ENCODE results near the gene FADS2. TPM values are rescaled to one million over a fixed set of nuclear protein-coding genes. Genes with fewer than 3 reads are reported as not detected.

Gene FADS2
- total and polyA plus RNA-seq, 9 of the 15 experiments (the other 6 are each of a cell fraction or from before 2014, with no cell fraction given) = 2.9 to 42.8 (median 16.2) TPM

- Histone ChIP-seq H3K27ac (ENCODE audit: extremely low read depth, low read depth, low read length) (peak overlapping the region; percentile 47; the same call in 2 of the 3 replicates), H3K4me1 (replicated peaks in 1 of 2; ENCODE audit: control insufficient read depth in 2 of 2, insufficient read depth in 2 of 2, low read length in 2 of 2) (peaks cover 25 to 45% of the 10 kb centered on the region in 2 experiments; a peak in 4 of 5 replicates), H3K9me1 (ENCODE audit: control insufficient read depth, insufficient read depth, low read length) (no peaks in the 10 kb centered on the region), H4K20me1 (replicated peaks; ENCODE audit: control insufficient read depth, insufficient read depth, low read length) (no peaks in the 10 kb centered on the region), H3K27me3 (ENCODE audit: control insufficient read depth in 2 of 2, insufficient read depth in 2 of 2, low read length in 2 of 2) (no peaks in the 10 kb centered on the region; a peak in 1 of 5 replicates), H3K4me3 (no peak overlapping the region), H3K9ac (ENCODE audit: insufficient read depth in 1 of 2, low read depth in 2 of 2, low read length in 2 of 2) (peak overlapping the region; percentile 16 to 72; a peak in 3 of 4 replicates), H2AFZ (ENCODE audit: low read depth, low read length) (no peak overlapping the region), H3K4me2 (ENCODE audit: insufficient read depth, low read length) (peak overlapping the region; percentile 52), H3K36me3 (ENCODE audit: control insufficient read depth, insufficient read depth, low read length) (peaks cover 73% of the 10 kb centered on the region), H3K79me2 (ENCODE audit: control insufficient read depth, insufficient read depth, low read length) (peaks cover 82% of the 10 kb centered on the region), H3K9me3 (replicated peaks; ENCODE audit: control insufficient read depth, insufficient read depth, low read depth, low read length) (no peaks in the 10 kb centered on the region)
- TF ChIP-seq NFIX (CRISPR knock-in tag; IDR thresholded peaks at IDR 0.05; ENCODE audit: low read depth) (no peak), CEBPB (tag; IDR thresholded peaks at IDR 0.05) (peak; percentile 81), POLR2AphosphoS5 (IDR thresholded peaks at IDR 0.05; ENCODE audit: control insufficient read depth, insufficient read depth, low read depth, low read length) (0 out of 2 replicates have a peak, but pooled peaks have one; percentile 36), CEBPG (CRISPR knock-in tag; IDR thresholded peaks at IDR 0.05) (no peak), CEBPG (tag; conservative IDR thresholded peaks at IDR 0.05 in 1 of 2, IDR thresholded peaks at IDR 0.05 in 1 of 2) (peak; percentile 8 to 39; a peak in 1 of 4 replicates), ZFP36 (IDR thresholded peaks at IDR 0.05; ENCODE audit: low read depth, low read length, partially characterized antibody) (peak; percentile 4), RHOXF2B (CRISPR knock-in tag; conservative IDR thresholded peaks at IDR 0.05) (0 out of 2 replicates have a peak, but pooled peaks have one; percentile 34), E2F3 (CRISPR knock-in tag; IDR thresholded peaks at IDR 0.05) (0 out of 2 replicates have a peak, but pooled peaks have one; percentile 12), SUPT5H (IDR thresholded peaks at IDR 0.05) (peak; percentile 33; the same call in 1 of the 2 replicates), ZFPM2 (CRISPR knock-in tag; IDR thresholded peaks at IDR 0.05) (no peak), POLR2A (conservative IDR thresholded peaks at IDR 0.05) (peak; percentile 52; the same call in 1 of the 2 replicates)
- TF ChIP-seq, protein P1, sequence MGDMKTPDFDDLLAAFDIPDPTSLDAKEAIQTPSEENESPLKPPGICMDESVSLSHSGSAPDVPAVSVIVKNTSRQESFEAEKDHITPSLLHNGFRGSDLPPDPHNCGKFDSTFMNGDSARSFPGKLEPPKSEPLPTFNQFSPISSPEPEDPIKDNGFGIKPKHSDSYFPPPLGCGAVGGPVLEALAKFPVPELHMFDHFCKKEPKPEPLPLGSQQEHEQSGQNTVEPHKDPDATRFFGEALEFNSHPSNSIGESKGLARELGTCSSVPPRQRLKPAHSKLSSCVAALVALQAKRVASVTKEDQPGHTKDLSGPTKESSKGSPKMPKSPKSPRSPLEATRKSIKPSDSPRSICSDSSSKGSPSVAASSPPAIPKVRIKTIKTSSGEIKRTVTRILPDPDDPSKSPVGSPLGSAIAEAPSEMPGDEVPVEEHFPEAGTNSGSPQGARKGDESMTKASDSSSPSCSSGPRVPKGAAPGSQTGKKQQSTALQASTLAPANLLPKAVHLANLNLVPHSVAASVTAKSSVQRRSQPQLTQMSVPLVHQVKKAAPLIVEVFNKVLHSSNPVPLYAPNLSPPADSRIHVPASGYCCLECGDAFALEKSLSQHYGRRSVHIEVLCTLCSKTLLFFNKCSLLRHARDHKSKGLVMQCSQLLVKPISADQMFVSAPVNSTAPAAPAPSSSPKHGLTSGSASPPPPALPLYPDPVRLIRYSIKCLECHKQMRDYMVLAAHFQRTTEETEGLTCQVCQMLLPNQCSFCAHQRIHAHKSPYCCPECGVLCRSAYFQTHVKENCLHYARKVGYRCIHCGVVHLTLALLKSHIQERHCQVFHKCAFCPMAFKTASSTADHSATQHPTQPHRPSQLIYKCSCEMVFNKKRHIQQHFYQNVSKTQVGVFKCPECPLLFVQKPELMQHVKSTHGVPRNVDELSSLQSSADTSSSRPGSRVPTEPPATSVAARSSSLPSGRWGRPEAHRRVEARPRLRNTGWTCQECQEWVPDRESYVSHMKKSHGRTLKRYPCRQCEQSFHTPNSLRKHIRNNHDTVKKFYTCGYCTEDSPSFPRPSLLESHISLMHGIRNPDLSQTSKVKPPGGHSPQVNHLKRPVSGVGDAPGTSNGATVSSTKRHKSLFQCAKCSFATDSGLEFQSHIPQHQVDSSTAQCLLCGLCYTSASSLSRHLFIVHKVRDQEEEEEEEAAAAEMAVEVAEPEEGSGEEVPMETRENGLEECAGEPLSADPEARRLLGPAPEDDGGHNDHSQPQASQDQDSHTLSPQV (IDR thresholded peaks at IDR 0.05) = 0 out of 2 replicates have a peak, but pooled peaks have one; percentile 37
- in situ Hi-C loops (cut with MboI) (no loop called here), intact Hi-C loops (cut with micrococcal nuclease) (no loop called here)
- 79% methylated on average over 3 of the region's 4 CpGs for WGBS (ENCODE audit: insufficient coverage, low coverage, missing lambda C conversion rate)
- no TSS peak for BruUV-seq (replicated peaks)
- ChIA-PET CTCF (ENCODE audit: low intra/inter-chr PET ratio) (no interaction called here), POLR2A (interaction anchor here (0.6 to 6.8 kb wide), 5 partner anchors 8 to 228 kb away, joined by 3 to 97 read pairs (median 4); no protein-coding TSS in a partner anchor)
- DNase-seq (ENCODE audit: extremely low read depth in 1 of 4, low spot score in 3 of 4) = no peak
- FAIRE-seq = no peak
- ATAC-seq = no peak
Observed at GRCh38 chr11:61812736-61813411, 15.2 kb upstream of the FADS2 start.
